A549 (cell line): ENCODE results near the gene RIN3. TPM values are rescaled to one million over a fixed set of nuclear protein-coding genes. Genes with fewer than 3 reads are reported as not detected.

Experiments used
- ATAC-seq, 2 experiments: fragments of 200-7000 bp in 1 of 2; fragments of >200 bp in 1 of 2; cut with Nextera tagmentation in 1 of 2; cut with Tn5 transposase in 1 of 2; 3 replicates each; pipeline versions ENCODE4 v1.8.0 to v1.9.1; 2018 to 2020; ENCODE audit warnings: mild to moderate bottlenecking in 1 of 2, moderate library complexity in 1 of 2
- CTCF ChIA-PET: fragments of 300-600 bp; sonication (Branson Sonifier 250); formaldehyde crosslinking; extraction: SDS; loops from one replicate; lab custom pipeline; 2021; ENCODE audit warnings: antibody characterized with exemption, inconsistent platforms; lab: Yijun Ruan, JAX
- POLR2A ChIA-PET: fragments of 350-600 bp; formaldehyde crosslinking; extraction: SDS; loops from one replicate; lab custom pipeline; 2021; ENCODE audit warnings: antibody characterized with exemption, inconsistent platforms; lab: Yijun Ruan, JAX
- DNase-seq, 2 experiments: peaks; one replicate each; pipeline versions ENCODE4 v3.0.0 to v3.0.0-alpha.2; 2011 to 2016; ENCODE audit warnings: low read depth in 1 of 2, low spot score in 1 of 2
- FAIRE-seq: peaks from 2 replicates; lab custom pipeline; 2011; peaks lifted over from hg19 to GRCh38; lab: Jason Lieb, UNC
- H3K27ac ChIP-seq, 2 experiments: fragments of >200 bp; sonication (Bioruptor Twin); formaldehyde crosslinking; 3 replicates each; pipeline ENCODE4 v1.5.1; 2016 to 2017
- H3K4me1 ChIP-seq: fragments of >200 bp; sonication (Bioruptor Twin); formaldehyde crosslinking; 3 replicates; pipeline ENCODE4 v1.6.1; 2016
- H3K4me2 ChIP-seq: fragments of >200 bp; sonication (Bioruptor Twin); formaldehyde crosslinking; 3 replicates; pipeline ENCODE4 v1.6.1; 2016
- H3K4me3 ChIP-seq: fragments of >200 bp; sonication (Bioruptor Twin); formaldehyde crosslinking; 3 replicates; pipeline ENCODE4 v1.5.1; 2016
- H3K9me3 ChIP-seq: fragments of >200 bp; sonication (Bioruptor Twin); formaldehyde crosslinking; 3 replicates; pipeline ENCODE4 v1.6.1; 2016
- CBX8 ChIP-seq: fragments of 200-600 bp; sonication (generic); IDR thresholded peaks from 2 replicates; pipeline ENCODE4 v1.6.1; 2016
- CHD2 ChIP-seq: fragments of 150-350 bp; IDR thresholded peaks from 2 replicates; pipeline ENCODE4 v1.6.1; 2014; ENCODE audit warnings: low read length; ENCODE audit not compliant: partially characterized antibody
- EP300 ChIP-seq, 2 experiments: fragments of >200 bp; sonication (Bioruptor Twin); formaldehyde crosslinking; IDR thresholded peaks; 2 replicates in 1 of 2; 3 replicates in 1 of 2; pipeline ENCODE4 v1.6.1; 2016 to 2017
- FOSB ChIP-seq: fragments of 250-450 bp; sonication (Bioruptor Pico); IDR thresholded peaks from 2 replicates; pipeline ENCODE4 v1.5.0; 2020; ENCODE audit warnings: mild to moderate bottlenecking, moderate library complexity
- FOXS1 ChIP-seq: fragments of 250-450 bp; sonication (Bioruptor Pico); IDR thresholded peaks from 2 replicates; pipeline ENCODE4 v1.5.0; 2020; ENCODE audit warnings: mild to moderate bottlenecking, moderate library complexity
- GATA3 ChIP-seq: IDR thresholded peaks from 2 replicates; pipeline ENCODE4 v1.6.1; 2012; ENCODE audit warnings: borderline replicate concordance
- HDAC2 ChIP-seq: fragments of 200-600 bp; sonication (generic); IDR thresholded peaks from 2 replicates; pipeline ENCODE4 v1.6.1; 2016
- HEYL ChIP-seq: fragments of 250-450 bp; sonication (Bioruptor Pico); IDR thresholded peaks from 2 replicates; pipeline ENCODE4 v1.8.0; 2021; ENCODE audit warnings: mild to moderate bottlenecking, moderate library complexity
- JUN ChIP-seq, 2 experiments: fragments of >200 bp; sonication (Bioruptor Twin); formaldehyde crosslinking; IDR thresholded peaks; 2 replicates in 1 of 2; 3 replicates in 1 of 2; pipeline ENCODE4 v1.6.1; 2016 to 2017
- MYC ChIP-seq: IDR thresholded peaks from 2 replicates; pipeline ENCODE4 v1.6.1; 2012; ENCODE audit warnings: mild to moderate bottlenecking, inconsistent platforms, low read length, improper control_type of control experiment, borderline replicate concordance
- NFE2L2 ChIP-seq: fragments of 150-350 bp; conservative IDR thresholded peaks from 2 replicates; pipeline ENCODE4 v1.6.1; 2014; ENCODE audit warnings: low read length
- NR3C1 ChIP-seq: fragments of >200 bp; sonication (Bioruptor Twin); formaldehyde crosslinking; IDR thresholded peaks from 3 replicates; pipeline ENCODE4 v1.6.1; 2017
- PHF8 ChIP-seq: fragments of 200-600 bp; sonication (generic); IDR thresholded peaks from 2 replicates; pipeline ENCODE4 v1.6.1; 2016; ENCODE audit warnings: low read depth, mild to moderate bottlenecking, antibody characterized with exemption, moderate library complexity, borderline replicate concordance
- RAD21 ChIP-seq, 2 experiments: fragments of >200 bp in 1 of 2; sonication (Bioruptor Twin) in 1 of 2; formaldehyde crosslinking in 1 of 2; IDR thresholded peaks in 1 of 2; conservative IDR thresholded peaks in 1 of 2; 2 replicates in 1 of 2; 3 replicates in 1 of 2; pipeline ENCODE4 v1.6.1; 2012 to 2018; ENCODE audit warnings: inconsistent platforms in 1 of 2
- SMC3 ChIP-seq: fragments of >200 bp; sonication (Bioruptor Twin); formaldehyde crosslinking; IDR thresholded peaks from 3 replicates; pipeline ENCODE4 v1.6.1; 2018; ENCODE audit warnings: inconsistent platforms
- SREBF2 ChIP-seq: fragments of 450-650 bp; IDR thresholded peaks from 2 replicates; pipeline ENCODE4 v1.6.1; 2014; ENCODE audit warnings: mild to moderate bottlenecking, moderate library complexity
- TP53 ChIP-seq: fragments of 250-450 bp; sonication (Bioruptor Pico); IDR thresholded peaks from 2 replicates; pipeline ENCODE4 v1.5.0; 2021; ENCODE audit warnings: mild to moderate bottlenecking, moderate library complexity
- ZC3H11A ChIP-seq: fragments of 450-650 bp; IDR thresholded peaks from 2 replicates; pipeline ENCODE4 v1.6.1; 2014; ENCODE audit warnings: antibody characterized with exemption, mild to moderate bottlenecking
- WGBS: methylation state at CpG from one replicate; pipeline ENCODE4 v1.1.6; 2017; ENCODE audit errors: missing lambda C conversion rate; 5-methylcytosine and 5-hydroxymethylcytosine counted together
- polyA plus RNA-seq, 4 experiments: library from polyadenylated mRNA; depleted of rRNA in 3 of 4; stranded (reverse); fragments of >200 nt; fragmentation: RNase III in 1 of 4; extraction: RNeasy Plus Mini Kit Qiagen cat#74134 plus additional on column Dnase treatment in 1 of 4; gene quantifications; 2 replicates in 3 of 4; 3 replicates in 1 of 4; pipeline ENCODE4 v1.2.3, GENCODE V29; 2011 to 2017
- TF ChIP-seq, protein P1 (sequence below): fragments of >200 bp; sonication (Bioruptor Twin); formaldehyde crosslinking; IDR thresholded peaks from 3 replicates; pipeline ENCODE4 v1.5.1; 2016
- TF ChIP-seq, protein P2 (sequence below): IDR thresholded peaks from 2 replicates; pipeline ENCODE4 v1.6.1; 2012; ENCODE audit warnings: low read depth, borderline replicate concordance
- TF ChIP-seq, protein P3 (sequence below): fragments of 200-600 bp; sonication (generic); IDR thresholded peaks from 2 replicates; pipeline ENCODE4 v1.6.1; 2016; ENCODE audit warnings: antibody characterized with exemption, mild to moderate bottlenecking, moderate library complexity
- TF ChIP-seq, protein P4 (sequence below): IDR thresholded peaks from 2 replicates; pipeline ENCODE4 v1.6.1; 2012
- TF ChIP-seq, protein P5 (sequence below): IDR thresholded peaks from 2 replicates; pipeline ENCODE4 v1.6.1; 2012
- TF ChIP-seq, protein P6 (sequence below): fragments of 250-450 bp; sonication (Bioruptor Pico); IDR thresholded peaks from 2 replicates; pipeline ENCODE4 v1.5.0; 2020; ENCODE audit warnings: low read depth, mild to moderate bottlenecking, moderate library complexity
- TF ChIP-seq, protein P7 (sequence below): fragments of >200 bp; sonication (Bioruptor Twin); formaldehyde crosslinking; IDR thresholded peaks from 2 replicates; pipeline ENCODE4 v1.6.1; 2016
- TF ChIP-seq, protein P8 (sequence below): fragments of 150-350 bp; IDR thresholded peaks from 2 replicates; pipeline ENCODE4 v1.6.1; 2014; ENCODE audit warnings: low read depth, mild to moderate bottlenecking, low read length

Gene RIN3
- polyA plus RNA-seq, 2 of the 4 experiments (the other 2 are of a cell fraction), result 5.6 to 14.5 TPM

DNA sequence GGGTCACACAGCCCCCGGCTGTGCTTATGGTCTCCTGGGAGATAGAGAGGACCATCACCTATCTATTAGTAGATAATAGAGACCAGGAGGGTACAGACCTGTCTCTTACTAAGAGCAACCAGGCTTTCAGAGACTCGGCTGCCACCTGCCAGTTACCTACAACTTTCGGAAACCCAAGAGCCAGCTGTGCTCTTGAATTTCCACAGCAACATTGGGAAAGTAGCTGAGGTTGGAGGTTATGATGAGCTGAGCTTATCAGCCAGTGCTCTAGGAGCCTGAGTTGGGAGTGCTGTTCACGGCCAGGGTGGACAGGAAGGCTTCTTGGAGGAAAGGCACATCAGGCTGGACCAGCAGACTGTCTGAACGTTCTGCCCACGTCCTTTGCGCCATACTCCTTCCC is 67.6 kb downstream of the RIN3 start:
- ATAC-seq, result no peak
- Histone ChIP-seq H3K4me2 (no peak overlapping the region), H3K4me3 (no peak overlapping the region), H3K27ac (no peak overlapping the region), H3K9me3 (no peaks in the 10 kb centered on the region), H3K4me1 (no peaks in the 10 kb centered on the region)
- ChIA-PET POLR2A (no interaction called here), CTCF (interaction anchor here (0.6 kb wide), 1 partner anchor 26 kb away, joined by 3 read pairs; no protein-coding TSS in a partner anchor)
- 80% methylated on average over 7 of the region's 7 CpGs for WGBS
- no peak for DNase-seq
- no peak for FAIRE-seq
- TF ChIP-seq NR3C1 (no peak), JUN (IDR thresholded peaks at IDR 0.05) (no peak), SMC3 (no peak), FOXS1 (CRISPR knock-in tag) (no peak), MYC (no peak), SREBF2 (no peak), ZC3H11A (no peak), CBX8 (no peak)

DNA sequence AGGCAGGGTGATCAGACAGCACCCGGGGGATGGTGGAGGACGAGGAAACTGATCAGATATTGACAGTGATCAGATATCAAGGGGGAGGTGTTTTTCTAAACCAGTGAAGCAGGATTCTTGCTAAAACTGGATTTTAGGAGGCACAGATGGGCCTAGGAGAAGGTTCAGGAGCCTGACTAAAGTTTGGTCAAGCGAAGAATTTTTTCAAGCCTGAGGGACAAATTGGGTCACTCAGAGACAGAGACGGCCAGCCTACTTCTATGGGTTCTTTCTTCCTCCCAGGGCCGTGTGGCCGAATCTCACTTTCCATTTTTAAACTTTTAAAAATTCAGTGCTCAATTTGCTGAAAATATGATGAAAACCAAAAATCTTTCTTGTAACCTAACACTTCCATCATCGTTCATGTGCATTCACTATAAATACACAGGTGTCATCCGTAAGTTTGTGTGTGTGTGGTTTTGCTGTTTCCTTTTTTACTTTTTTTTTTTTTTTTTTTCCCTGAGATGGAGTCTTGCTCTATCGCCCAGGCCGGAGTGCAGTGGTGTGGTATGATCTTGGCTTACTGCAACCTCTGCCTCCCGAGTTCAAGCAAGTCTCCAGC is 68.5 kb downstream of the RIN3 start:
- Histone ChIP-seq H3K27ac (no peak overlapping the region), H3K4me1 (no peaks in the 10 kb centered on the region), H3K4me3 (no peak overlapping the region), H3K4me2 (no peak overlapping the region), H3K9me3 (no peaks in the 10 kb centered on the region)
- FAIRE-seq (no peak), ATAC-seq (no peak), DNase-seq (no peak)
- TF ChIP-seq, protein P1, sequence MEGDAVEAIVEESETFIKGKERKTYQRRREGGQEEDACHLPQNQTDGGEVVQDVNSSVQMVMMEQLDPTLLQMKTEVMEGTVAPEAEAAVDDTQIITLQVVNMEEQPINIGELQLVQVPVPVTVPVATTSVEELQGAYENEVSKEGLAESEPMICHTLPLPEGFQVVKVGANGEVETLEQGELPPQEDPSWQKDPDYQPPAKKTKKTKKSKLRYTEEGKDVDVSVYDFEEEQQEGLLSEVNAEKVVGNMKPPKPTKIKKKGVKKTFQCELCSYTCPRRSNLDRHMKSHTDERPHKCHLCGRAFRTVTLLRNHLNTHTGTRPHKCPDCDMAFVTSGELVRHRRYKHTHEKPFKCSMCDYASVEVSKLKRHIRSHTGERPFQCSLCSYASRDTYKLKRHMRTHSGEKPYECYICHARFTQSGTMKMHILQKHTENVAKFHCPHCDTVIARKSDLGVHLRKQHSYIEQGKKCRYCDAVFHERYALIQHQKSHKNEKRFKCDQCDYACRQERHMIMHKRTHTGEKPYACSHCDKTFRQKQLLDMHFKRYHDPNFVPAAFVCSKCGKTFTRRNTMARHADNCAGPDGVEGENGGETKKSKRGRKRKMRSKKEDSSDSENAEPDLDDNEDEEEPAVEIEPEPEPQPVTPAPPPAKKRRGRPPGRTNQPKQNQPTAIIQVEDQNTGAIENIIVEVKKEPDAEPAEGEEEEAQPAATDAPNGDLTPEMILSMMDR, result no peak
- TF ChIP-seq HEYL (CRISPR knock-in tag) (no peak), CHD2 (no peak), GATA3 (no peak), RAD21 (conservative IDR thresholded peaks at IDR 0.05 in 1 of 2, IDR thresholded peaks at IDR 0.05 in 1 of 2) (no peak), NFE2L2 (no peak), EP300 (IDR thresholded peaks at IDR 0.05) (no peak), FOSB (CRISPR knock-in tag) (no peak), HDAC2 (no peak), PHF8 (no peak), TP53 (CRISPR knock-in tag) (no peak), JUN (IDR thresholded peaks at IDR 0.05) (no peak)
- TF ChIP-seq, protein P2, sequence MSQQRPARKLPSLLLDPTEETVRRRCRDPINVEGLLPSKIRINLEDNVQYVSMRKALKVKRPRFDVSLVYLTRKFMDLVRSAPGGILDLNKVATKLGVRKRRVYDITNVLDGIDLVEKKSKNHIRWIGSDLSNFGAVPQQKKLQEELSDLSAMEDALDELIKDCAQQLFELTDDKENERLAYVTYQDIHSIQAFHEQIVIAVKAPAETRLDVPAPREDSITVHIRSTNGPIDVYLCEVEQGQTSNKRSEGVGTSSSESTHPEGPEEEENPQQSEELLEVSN, result no peak
- TF ChIP-seq, protein P3, sequence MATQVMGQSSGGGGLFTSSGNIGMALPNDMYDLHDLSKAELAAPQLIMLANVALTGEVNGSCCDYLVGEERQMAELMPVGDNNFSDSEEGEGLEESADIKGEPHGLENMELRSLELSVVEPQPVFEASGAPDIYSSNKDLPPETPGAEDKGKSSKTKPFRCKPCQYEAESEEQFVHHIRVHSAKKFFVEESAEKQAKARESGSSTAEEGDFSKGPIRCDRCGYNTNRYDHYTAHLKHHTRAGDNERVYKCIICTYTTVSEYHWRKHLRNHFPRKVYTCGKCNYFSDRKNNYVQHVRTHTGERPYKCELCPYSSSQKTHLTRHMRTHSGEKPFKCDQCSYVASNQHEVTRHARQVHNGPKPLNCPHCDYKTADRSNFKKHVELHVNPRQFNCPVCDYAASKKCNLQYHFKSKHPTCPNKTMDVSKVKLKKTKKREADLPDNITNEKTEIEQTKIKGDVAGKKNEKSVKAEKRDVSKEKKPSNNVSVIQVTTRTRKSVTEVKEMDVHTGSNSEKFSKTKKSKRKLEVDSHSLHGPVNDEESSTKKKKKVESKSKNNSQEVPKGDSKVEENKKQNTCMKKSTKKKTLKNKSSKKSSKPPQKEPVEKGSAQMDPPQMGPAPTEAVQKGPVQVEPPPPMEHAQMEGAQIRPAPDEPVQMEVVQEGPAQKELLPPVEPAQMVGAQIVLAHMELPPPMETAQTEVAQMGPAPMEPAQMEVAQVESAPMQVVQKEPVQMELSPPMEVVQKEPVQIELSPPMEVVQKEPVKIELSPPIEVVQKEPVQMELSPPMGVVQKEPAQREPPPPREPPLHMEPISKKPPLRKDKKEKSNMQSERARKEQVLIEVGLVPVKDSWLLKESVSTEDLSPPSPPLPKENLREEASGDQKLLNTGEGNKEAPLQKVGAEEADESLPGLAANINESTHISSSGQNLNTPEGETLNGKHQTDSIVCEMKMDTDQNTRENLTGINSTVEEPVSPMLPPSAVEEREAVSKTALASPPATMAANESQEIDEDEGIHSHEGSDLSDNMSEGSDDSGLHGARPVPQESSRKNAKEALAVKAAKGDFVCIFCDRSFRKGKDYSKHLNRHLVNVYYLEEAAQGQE, result no peak
- TF ChIP-seq, protein P4, sequence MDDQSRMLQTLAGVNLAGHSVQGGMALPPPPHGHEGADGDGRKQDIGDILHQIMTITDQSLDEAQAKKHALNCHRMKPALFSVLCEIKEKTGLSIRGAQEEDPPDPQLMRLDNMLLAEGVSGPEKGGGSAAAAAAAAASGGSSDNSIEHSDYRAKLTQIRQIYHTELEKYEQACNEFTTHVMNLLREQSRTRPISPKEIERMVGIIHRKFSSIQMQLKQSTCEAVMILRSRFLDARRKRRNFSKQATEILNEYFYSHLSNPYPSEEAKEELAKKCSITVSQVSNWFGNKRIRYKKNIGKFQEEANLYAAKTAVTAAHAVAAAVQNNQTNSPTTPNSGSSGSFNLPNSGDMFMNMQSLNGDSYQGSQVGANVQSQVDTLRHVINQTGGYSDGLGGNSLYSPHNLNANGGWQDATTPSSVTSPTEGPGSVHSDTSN, result no peak
- TF ChIP-seq, protein P5, sequence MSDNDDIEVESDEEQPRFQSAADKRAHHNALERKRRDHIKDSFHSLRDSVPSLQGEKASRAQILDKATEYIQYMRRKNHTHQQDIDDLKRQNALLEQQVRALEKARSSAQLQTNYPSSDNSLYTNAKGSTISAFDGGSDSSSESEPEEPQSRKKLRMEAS, result no peak
- TF ChIP-seq, protein P6, sequence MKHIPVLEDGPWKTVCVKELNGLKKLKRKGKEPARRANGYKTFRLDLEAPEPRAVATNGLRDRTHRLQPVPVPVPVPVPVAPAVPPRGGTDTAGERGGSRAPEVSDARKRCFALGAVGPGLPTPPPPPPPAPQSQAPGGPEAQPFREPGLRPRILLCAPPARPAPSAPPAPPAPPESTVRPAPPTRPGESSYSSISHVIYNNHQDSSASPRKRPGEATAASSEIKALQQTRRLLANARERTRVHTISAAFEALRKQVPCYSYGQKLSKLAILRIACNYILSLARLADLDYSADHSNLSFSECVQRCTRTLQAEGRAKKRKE (CRISPR knock-in tag), result no peak
- TF ChIP-seq, protein P7, sequence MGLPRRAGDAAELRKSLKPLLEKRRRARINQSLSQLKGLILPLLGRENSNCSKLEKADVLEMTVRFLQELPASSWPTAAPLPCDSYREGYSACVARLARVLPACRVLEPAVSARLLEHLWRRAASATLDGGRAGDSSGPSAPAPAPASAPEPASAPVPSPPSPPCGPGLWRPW, result no peak
- TF ChIP-seq, protein P8, sequence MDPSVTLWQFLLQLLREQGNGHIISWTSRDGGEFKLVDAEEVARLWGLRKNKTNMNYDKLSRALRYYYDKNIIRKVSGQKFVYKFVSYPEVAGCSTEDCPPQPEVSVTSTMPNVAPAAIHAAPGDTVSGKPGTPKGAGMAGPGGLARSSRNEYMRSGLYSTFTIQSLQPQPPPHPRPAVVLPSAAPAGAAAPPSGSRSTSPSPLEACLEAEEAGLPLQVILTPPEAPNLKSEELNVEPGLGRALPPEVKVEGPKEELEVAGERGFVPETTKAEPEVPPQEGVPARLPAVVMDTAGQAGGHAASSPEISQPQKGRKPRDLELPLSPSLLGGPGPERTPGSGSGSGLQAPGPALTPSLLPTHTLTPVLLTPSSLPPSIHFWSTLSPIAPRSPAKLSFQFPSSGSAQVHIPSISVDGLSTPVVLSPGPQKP, result no peak
- 94% methylated on average over 10 of the region's 11 CpGs for WGBS
- ChIA-PET POLR2A (no interaction called here), CTCF (no interaction called here)
